NCI-H748 (cell line): Measurements from ENCODE around the gene ME3.
"Not testable (repeated sequence)": the region's sequence is repeated elsewhere in the genome, so short reads cannot be mapped to it uniquely, and the experiment has no call there.

Experiments used
- DNase-seq: peaks from one replicate; lab custom pipeline; 2025; ENCODE audit not compliant: unreplicated experiment; lab: John Stamatoyannopoulos, UW

ME3 gene

DNA sequence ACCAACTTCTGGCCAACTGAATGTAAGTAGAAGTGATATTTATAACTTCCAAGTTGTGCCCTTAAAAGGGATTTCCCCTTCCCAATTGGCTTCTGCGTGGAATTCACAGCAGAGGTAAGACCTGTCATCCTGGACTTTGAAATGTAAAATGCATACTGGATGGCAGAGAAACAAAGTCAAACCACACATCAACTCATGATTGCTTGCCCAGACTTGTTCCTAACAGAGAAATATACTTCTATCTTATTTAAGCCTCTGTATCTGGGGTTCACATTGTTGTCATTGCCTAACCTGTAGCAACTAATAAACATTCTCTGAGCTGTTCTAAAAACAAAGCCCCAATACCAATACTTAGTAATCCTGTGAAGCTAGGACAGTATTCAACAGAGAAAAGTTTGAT is 6.2 kb downstream of the ME3 start:
- DNase-seq: no peak

DNA sequence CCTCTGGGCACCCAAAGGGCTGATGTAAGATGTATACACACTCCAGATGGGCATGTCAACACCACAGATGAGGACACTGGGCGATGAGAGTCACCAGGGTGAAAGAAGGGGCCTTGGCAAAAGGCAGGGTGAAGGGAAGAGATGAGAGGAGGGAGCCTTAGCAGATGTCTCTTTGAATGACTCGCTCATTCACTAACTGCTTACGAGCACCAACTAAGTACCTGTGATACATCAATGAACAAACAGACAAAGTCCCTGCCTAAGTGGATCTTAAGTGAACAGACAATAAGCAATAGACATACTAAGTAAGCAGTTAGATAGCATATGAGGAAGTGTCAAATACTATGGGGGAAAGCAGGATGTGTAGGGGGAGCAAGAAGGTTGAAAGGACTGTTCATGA is 7.5 kb downstream of the ME3 start:
- no peak for DNase-seq

DNA sequence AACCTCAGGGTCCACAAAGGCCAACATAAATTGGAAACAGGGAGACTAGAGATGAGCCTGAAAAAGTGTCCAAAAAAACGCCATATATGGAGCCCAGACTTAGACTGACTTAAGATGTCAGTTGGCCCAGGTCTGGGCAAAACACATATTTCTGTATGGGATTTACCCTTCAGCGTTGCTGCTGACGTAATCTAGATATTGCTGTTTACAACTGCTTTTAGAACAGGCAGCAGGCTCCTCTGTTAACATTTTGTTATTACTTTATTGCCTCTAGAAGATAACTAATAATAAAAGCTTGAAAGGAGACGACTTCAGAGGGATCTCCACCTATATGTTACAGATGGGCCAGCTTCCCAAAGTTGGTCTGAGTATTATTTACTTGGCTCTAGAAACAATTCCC is 8.7 kb downstream of the ME3 start:
- no peak for DNase-seq

DNA sequence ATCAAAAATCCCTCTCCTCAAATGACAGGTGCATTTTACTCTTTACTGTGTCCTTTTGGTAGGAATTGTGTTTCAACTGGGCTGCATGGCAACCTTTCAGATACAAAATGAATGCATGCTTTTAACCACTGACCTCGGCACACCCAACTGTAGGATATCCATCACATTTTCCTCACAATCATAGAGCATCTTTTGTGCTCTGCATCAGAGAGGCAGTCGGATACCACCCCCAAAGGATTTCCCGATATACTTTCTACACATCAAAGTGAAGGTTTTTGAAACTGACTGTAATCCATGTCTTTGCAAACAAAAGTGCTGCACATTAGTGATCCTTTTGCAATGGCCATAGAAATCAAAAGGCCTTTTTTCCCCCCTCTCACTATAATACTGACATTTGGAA is 9.1 kb downstream of the ME3 start:
- no peak for DNase-seq

DNA sequence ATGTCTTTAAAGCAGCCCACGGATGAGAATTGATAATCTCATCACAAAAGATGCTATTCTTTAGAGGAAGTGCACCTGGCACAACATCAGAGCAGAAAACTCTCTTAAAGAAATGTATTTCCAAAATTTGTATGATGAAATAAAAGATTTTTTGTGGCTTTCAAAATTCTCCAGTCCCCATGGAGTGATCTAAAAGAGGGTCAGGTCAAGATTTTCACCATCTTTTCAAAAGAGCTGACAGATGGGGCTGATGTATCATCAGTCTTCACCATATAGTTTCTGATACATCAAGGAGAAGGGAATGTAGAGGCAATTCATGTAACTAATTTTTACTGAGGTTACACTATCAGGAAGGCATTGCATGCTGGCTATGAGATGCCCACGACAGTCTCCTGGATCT is 11.7 kb downstream of the ME3 start:
- DNase-seq: no peak

DNA sequence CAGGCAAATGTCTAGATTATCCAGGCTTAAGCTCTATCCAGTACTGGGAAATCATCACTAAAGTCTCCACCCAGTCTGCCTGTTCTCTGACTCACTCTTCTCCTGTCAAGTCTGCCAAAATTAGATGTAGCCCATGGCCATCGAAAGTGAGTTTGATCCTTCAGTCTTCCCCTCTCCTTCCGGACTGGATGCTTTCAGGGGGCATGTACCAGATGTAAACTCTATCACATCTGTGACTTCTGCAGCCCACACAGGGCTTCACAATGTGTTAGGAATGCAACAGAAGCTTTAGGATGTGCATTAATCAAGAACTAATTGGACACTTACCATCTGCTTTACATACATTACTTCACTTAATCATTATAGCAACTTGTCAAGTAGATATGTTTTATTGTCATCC is 12.3 kb downstream of the ME3 start:
- DNase-seq: no peak

DNA sequence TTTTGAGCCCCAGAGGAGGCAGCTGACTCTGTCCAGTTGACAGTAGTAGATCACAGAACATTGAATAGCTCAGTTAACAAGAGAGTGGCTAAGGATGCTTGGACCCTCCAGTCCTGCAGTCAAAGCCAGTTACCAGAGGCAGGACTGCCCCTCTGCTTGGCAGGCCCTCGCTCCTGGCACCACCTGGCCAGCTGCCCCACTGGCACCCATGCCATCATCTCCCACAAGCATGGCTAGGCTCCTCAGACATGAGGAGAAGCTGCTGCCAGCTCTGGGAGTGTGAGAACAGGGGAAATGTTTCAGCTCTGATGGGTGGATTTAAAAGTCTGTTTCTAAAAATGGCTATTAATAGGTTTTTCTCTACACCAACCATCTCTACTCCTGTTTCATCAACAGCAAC is 13.9 kb downstream of the ME3 start:
- DNase-seq: no peak

DNA sequence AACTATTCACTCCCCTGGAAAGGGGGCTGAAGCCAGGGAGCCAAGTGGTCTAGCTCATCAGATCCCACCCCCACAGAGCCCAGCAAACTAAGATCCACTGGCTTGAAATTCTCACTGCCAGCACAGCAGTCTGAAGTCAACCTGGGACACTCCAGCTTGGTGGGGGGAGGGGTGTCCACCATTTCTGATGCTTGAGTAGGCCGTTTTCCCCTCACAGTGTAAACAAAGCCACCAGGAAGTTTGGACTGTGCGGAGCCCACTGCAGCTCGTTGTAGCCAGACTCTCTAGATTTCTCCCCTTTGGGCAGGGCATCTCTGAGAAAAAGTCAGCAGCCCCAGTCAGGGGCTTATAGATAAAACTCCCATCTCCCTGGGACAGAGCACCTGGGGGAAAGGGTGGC is 27.2 kb downstream of the ME3 start:
- DNase-seq: not testable (repeated sequence)

DNA sequence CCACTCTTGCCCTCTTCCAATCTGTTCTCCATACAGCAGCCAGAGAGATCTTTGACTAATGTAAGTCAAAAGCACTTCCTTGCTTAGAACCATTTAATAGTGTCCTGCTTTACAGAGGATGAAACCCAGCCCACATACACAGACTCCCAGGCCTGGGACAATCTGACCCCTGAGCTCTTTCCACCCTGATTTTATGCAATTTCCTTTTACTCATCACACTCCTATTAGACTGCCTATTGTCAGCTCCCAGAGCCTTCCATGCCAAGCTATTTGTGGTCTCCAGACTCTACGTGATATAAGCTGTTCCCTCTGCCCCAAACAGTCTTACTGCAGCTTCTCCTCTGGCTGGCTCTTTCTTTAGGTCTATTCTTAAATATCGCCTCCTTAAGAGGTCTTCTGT is 28.1 kb downstream of the ME3 start:
- no peak for DNase-seq

DNA sequence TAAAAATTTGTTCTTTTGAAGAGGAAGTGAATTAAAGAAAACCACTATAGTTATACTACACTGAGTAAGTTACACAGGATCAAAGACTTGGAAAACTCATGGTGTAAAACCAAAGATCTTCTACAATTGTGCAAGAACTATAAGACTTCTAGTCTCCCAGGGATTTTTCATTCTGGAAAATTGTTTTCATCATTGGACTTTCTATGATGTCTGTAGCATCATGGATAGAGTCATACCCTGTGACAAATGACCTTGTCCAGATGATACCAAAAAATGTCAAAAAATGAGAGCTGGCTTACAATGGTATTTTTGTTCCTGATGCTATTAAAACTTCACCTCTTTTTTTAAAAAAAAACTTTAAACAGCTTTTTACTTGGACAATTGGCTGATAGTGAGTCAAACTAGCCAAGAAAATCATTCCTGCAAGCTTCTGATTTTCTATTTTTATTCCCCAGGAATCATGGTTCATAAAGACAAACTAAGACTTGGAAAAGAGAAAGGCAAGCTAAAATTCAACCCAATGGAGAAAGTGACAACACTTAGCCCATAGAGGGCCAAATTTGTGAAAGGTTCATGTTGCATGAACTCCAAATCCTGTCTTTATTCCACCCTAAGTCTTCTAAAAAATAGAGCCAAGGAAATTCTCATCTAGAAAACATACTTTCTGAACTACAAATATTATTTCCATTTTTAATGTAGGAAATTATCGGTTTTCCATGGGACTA is 30.7 kb downstream of the ME3 start:
- no peak for DNase-seq

DNA sequence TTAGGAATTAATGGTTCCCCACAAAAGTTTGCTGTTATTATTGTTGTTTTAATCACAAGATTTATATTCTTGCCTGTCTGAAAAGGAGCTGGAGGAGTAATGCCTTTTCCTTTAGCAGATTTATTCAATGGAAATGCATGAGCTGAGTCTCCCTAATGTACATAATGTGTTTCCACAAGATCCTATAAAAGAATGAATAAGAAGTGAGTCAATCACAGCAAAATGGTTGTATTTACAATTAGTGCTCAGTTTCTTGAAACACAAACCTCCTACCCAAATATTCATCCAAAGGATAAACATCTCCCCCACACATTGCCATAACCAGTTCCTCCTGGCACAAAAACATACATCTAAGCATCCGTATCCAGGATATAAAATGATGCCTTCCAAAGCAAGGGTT is 33.3 kb downstream of the ME3 start:
- DNase-seq: no peak

DNA sequence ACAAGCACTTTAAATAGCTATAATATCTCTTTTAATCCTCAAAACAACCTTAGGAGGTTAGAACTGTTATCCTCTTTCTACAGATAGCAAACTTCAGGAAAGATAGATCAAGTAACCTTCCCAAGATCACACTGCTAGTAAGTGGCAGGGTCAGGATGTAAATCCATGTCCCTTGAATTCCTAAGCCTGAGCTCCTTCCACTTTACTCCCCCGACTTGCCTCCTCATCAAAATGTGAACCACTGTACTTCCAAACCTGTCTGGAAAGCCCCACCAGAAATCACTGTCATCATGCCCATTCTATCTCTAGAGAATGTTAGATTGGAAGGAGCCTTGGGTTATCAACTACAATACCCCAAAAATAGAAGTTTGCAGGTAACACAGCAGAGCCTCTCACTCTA is 33.7 kb downstream of the ME3 start:
- DNase-seq: no peak

DNA sequence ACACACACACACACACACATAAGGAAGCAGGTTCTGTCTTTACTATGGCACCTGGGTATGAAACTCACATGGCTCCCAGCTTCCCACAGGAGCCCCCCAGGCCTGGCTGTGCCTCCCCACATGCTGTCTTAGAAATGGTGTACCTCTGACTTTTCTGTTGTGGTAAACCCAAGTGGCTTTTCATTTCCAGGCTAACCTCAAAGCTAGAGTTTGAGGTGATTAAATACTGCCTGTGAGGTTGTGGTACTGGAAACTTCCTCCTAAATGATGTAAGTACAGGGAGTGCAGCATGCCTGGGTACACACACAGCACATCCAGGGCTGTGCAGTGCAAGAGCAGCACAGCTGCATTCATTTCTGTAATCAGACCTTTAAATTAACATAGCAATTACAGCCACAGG is 34.4 kb downstream of the ME3 start:
- DNase-seq: no peak

DNA sequence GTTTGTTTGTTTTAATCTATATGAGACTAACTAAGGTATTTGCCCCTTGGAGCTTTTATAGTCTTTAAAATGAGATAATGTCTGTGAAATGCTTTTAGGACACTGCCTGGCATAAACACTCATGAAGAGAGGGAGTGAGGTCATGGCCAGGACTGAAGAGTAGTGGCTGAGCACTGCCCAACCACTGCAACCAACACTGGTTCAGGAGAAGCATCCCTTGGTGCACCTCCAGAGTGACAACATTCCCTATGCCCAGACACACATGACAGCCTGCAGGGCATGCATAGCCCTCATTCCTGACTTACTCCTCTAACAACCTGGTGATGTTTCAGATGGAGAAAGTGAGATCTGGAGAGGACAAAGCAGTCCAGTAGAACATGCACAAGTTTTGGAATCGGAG is 36.1 kb downstream of the ME3 start:
- DNase-seq: no peak

DNA sequence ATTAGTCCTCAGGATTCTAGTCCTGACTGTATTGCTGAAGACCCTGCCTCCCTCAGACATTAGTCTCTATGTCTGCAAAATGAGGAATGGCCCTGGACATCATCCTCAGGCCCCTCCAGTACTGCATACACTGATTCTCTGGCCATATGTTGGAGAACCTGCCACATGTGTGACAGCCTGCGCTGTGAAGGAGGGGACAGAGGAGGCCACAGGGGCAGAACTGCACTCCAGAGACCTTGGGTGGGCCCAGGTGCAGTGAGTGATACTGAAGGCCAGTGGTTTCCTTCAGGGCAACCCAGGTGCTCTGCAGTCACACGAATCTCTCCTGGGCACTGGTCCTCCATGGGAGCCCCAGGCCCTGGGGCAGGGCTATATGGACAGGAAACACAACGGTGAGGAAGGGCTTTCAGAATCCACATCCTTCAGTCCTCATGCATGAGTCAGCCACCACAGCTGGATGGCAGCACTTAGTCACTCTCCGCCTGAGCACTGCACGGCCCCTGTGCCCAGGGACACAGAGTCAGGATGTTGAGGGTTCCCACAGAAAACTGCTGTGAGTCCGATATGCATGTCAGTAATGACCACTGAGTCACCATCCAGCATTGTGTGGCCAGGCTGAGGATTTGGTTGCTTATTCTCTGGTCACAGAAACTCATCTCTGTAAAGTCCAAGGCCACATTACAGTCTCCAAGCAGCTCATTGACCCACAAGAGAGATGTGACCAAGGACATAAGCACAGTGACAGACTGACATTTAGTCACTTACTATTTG is 39.7 kb downstream of the ME3 start:
- DNase-seq: no peak

DNA sequence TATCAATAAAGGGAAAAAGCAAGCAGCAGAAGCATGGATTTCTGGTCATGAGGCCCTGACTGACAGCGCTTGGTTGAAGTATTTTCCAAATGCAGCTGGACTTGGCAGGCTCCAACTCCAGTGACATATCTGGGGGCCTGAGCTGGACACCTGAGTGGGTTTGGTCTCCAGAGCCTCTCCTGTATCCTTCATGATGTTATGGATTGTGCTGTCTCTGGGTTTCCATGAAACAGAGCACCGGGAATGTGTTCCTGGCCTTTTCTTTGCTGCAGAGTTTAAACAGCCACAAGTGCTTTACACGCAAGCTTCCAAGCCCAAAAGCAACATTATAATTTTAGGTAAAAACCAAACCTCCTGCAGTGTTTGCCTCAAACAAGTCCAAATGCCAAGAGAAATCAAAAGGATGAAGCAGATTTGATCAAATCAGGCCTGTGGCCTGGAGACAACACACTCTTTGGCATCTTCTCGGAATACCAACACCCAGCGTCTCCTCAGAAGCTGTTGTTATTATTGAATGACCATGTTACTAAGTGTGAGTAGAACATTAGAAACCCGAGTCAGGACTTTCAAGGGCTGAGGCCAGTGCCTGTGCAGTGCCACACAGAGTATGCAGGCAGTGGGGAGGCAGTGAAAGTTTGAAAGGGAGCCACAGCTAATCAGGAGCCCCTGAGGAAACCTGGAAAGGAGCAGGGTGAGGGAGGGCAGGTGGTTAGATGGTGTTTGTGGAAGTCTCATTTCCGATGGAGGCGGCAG is 42.0 kb downstream of the ME3 start:
- DNase-seq: no peak

DNA sequence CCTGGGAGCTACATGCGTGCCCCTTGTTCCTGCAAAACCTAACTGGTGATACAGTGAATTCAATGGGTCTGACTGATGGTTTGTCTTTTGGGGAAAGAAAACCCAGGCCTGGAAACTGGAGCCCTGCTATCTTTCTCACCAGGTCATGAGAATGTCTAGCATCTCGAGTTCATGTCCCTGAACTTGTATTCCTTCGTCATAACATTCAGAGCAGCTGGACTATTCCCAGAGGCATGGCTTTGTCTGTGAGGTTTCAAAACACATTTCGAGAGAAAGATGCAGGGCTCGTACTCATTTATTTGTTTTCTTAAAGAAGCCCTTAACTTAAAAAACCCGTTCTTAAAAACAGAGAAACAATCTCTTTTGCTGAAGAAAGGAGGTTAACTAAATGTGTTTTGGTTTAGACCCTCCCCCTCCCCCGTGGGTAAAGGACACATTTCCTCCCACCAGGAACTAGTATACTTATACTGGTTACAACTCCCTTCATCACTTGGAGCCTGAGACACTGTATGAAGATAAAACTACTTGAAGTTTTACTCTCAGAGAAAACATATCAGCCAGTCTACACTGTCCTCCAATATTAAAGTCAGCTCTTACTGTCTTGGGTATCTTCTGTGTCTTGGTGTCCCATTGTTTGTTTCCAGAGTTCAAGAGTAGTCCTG is 43.2 kb downstream of the ME3 start:
- DNase-seq: no peak

DNA sequence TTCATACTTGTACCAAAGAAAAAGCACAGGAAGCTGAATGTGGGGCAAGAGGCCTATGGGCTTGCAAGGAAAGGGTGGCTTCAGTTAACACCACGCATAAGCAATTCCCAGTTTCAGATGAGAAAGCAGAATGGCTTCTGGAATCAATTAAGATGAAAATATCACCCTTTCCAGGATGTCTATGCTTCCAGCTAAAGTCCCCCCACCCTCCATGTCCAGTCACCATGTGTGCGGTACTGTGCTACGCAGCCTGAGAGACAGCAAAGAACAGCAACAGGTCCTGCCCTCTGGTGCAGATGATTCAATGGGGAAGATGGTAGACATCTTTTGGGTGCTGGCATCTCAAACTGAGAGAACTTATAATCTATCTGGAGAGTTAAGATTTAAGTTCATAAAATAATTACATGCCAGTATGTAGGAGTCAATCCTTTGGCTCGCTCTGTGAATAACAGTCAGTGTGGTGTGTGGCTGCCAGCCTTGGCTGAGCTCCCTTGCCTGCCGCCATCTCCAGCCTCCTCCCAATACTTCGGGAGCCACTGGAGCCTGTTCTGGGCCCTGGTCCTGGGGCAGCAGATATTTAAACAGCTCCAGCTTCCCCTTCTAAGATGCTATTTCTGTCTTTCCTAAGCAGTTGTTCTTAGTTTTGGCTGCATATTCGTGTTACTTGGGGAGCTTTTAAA is 44.5 kb downstream of the ME3 start:
- DNase-seq: no peak

DNA sequence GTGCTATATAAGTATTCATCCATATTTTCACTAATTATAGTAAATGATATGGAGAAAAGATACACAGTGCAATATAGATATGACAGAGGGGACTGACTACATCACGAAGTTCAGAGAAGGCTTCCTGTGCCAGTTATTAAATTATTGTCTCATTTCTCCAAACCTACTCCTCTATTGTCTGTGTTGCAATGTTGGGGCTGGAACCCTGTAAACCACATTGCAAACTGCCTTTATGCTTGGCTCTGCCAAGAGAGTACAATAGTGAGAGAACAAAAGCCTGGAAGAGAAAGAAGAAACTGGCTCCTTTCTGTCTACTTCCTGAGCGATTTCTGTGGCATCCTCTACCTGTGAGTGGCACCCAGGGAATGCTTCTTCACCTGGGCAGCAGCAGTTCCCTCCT is 46.4 kb downstream of the ME3 start:
- no peak for DNase-seq

DNA sequence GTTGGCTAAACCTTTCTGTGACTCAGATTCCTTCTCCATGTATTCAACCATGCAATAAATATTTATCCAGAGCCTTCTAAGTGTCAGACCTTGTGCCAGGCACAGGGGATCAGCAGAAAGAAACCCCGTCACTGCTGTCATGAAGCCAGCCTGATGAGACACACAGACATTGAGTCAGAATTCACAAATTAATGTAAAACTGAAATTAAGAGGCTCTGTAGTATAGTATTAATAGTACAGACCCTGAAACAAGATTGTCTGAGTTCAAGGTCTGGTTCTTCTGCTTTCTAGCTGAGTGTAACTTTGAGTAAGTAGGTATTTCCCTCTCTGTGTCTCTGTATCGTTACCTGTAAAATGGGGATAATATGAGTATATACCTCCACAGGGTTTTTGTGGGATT is 46.9 kb downstream of the ME3 start:
- DNase-seq: no peak

DNA sequence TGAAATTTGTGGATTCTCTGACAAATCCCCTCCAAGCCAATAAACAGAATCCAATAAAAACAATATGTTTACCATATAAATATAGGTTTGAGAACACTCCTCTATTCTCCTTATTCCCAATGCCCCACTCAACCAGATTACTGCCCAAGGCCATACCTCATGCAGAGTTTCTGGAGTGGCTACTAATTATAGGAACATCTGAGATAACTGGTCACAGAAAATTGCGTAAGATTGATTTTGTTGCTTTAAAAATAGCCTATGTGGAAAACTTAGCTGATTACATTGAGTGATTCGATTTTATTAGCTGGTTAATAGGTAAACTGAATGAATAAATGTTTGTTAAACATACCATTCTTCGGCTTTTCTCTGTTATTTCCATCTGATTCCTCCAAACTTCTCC is 48.0 kb downstream of the ME3 start:
- DNase-seq: no peak
